ENCODE data around the gene CRTC1. TPM values are rescaled to one million over a fixed set of nuclear protein-coding genes. Genes with fewer than 3 reads are reported as not detected.

The CRTC1 gene
- total and polyA plus RNA-seq, 2 of the 13 experiments (the other 11 are each of a cell fraction or from before 2014, with no cell fraction given), result 2.0 to 2.7 TPM

- H3K79me2 ChIP-seq (ENCODE audit: insufficient read depth, low read length), result peaks cover 7% of the 10 kb centered on the region
- H4K20me1 ChIP-seq (ENCODE audit: insufficient read depth, low read length), result no peaks in the 10 kb centered on the region
- no peak overlapping the region for H3K4me3 ChIP-seq (replicated peaks in 1 of 3; ENCODE audit: insufficient read depth in 1 of 3, low read depth in 2 of 3, low read length in 3 of 3)
- ChIA-PET CTCF (ENCODE audit: low intra/inter-chr PET ratio, low total read pairs) (no interaction called here), POLR2A (no interaction called here)
- 96% methylated on average over 5 of the region's 5 CpGs for WGBS (ENCODE audit: low lambda C conversion rate)
- in situ Hi-C loops (cut with HindIII; ENCODE audit: extremely low pct_ligation_motif_present, low pct_unique_long_range_greater_than_20kb) (no loop called here), intact Hi-C loops (cut with micrococcal nuclease; ENCODE audit: unreplicated experiment) (no loop called here)
- no peaks in the 10 kb centered on the region for H3K27me3 ChIP-seq (ENCODE audit: control insufficient read depth in 1 of 2, insufficient read depth in 2 of 2, low read length in 2 of 2)
- H3K4me1 ChIP-seq (ENCODE audit: insufficient read depth, low read length), result peaks cover 43% of the 10 kb centered on the region
- no peak overlapping the region for H3K9ac ChIP-seq (ENCODE audit: insufficient read depth, low read depth, low read length)
- no TSS peak for BruUV-seq (replicated peaks)
- no peak overlapping the region for H3K27ac ChIP-seq (ENCODE audit: extremely low read length, insufficient read depth, low read length)
- ATAC-seq, result no peak
- no peak overlapping the region for H2AFZ ChIP-seq (ENCODE audit: low read length)
- no peak for DNase-seq (ENCODE audit: low spot score)
- peaks cover 1 to 7% of the 10 kb centered on the region in 2 experiments; a peak in 1 of 5 replicates for H3K36me3 ChIP-seq (replicated peaks in 1 of 2; ENCODE audit: control insufficient read depth in 1 of 2, insufficient read depth in 2 of 2, low read length in 2 of 2)
- no peak for FAIRE-seq
- H3K4me2 ChIP-seq (ENCODE audit: low read depth, low read length), result no peak overlapping the region
- H3K9me3 ChIP-seq (ENCODE audit: low read length), result no peaks in the 10 kb centered on the region
- no peak for TF ChIP-seq PRDM15 (CRISPR knock-in tag; IDR thresholded peaks at IDR 0.05)
Measured at GRCh38 chr19:18718015-18718526, 34.6 kb downstream of the CRTC1 start.

- DNase-seq (ENCODE audit: low spot score) (no peak), FAIRE-seq (no peak), ATAC-seq (no peak)
- TF ChIP-seq KLF13 (CRISPR knock-in tag; IDR thresholded peaks at IDR 0.05) (no peak), DRAP1 (CRISPR knock-in tag; IDR thresholded peaks at IDR 0.05) (no peak), ZFP91 (CRISPR knock-in tag; IDR thresholded peaks at IDR 0.05; ENCODE audit: borderline replicate concordance) (no peak), ZNF234 (CRISPR knock-in tag; conservative IDR thresholded peaks at IDR 0.05) (no peak), ZNF101 (CRISPR knock-in tag; IDR thresholded peaks at IDR 0.05; ENCODE audit: borderline replicate concordance, low read depth) (no peak), TRIM24 (CRISPR knock-in tag; IDR thresholded peaks at IDR 0.05) (no peak), MEIS2 (CRISPR knock-in tag; IDR thresholded peaks at IDR 0.05) (no peak), NFE2L2 (IDR thresholded peaks at IDR 0.05; ENCODE audit: low read length) (no peak), ARHGAP35 (CRISPR knock-in tag; IDR thresholded peaks at IDR 0.05; ENCODE audit: borderline replicate concordance) (no peak), ZNF557 (CRISPR knock-in tag; IDR thresholded peaks at IDR 0.05) (no peak)
- ChIA-PET CTCF (ENCODE audit: low intra/inter-chr PET ratio, low total read pairs) (no interaction called here), POLR2A (no interaction called here)
- Histone ChIP-seq H3K4me1 (ENCODE audit: insufficient read depth, low read length) (peaks cover 34% of the 10 kb centered on the region), H3K4me3 (replicated peaks in 1 of 3; ENCODE audit: insufficient read depth in 1 of 3, low read depth in 2 of 3, low read length in 3 of 3) (no peak overlapping the region), H3K9ac (ENCODE audit: insufficient read depth, low read depth, low read length) (no peak overlapping the region), H3K36me3 (replicated peaks in 1 of 2; ENCODE audit: control insufficient read depth in 1 of 2, insufficient read depth in 2 of 2, low read length in 2 of 2) (peaks cover 1 to 7% of the 10 kb centered on the region in 2 experiments; a peak in 1 of 5 replicates), H3K9me3 (ENCODE audit: low read length) (no peaks in the 10 kb centered on the region), H3K27me3 (ENCODE audit: control insufficient read depth in 1 of 2, insufficient read depth in 2 of 2, low read length in 2 of 2) (no peaks in the 10 kb centered on the region), H3K79me2 (ENCODE audit: insufficient read depth, low read length) (peaks cover 7% of the 10 kb centered on the region), H3K27ac (ENCODE audit: extremely low read length, insufficient read depth, low read length) (no peak overlapping the region), H3K4me2 (ENCODE audit: low read depth, low read length) (no peak overlapping the region), H2AFZ (ENCODE audit: low read length) (no peak overlapping the region), H4K20me1 (ENCODE audit: insufficient read depth, low read length) (no peaks in the 10 kb centered on the region)
- intact Hi-C loops (cut with micrococcal nuclease; ENCODE audit: unreplicated experiment) (no loop called here), in situ Hi-C loops (cut with HindIII; ENCODE audit: extremely low pct_ligation_motif_present, low pct_unique_long_range_greater_than_20kb) (no loop called here)
- 93% methylated on average over 10 of the region's 16 CpGs for WGBS (ENCODE audit: low lambda C conversion rate)
- BruUV-seq (replicated peaks), result no TSS peak
Measured at GRCh38 chr19:18718846-18719458, 35.5 kb downstream of the CRTC1 start.

Data from HepG2 (cell line).